IPS-NIHi11 (cell line): ENCODE data around the gene FBXO45.
"Not testable (repeated sequence)": the region's sequence is repeated elsewhere in the genome, so short reads cannot be mapped to it uniquely, and the experiment has no call there.

ENCODE experiments used
- DNase-seq: peaks from one replicate; pipeline ENCODE4 v3.0.0; 2012; ENCODE audit warnings: mixed read lengths, low spot score

FBXO45 gene, protein sequence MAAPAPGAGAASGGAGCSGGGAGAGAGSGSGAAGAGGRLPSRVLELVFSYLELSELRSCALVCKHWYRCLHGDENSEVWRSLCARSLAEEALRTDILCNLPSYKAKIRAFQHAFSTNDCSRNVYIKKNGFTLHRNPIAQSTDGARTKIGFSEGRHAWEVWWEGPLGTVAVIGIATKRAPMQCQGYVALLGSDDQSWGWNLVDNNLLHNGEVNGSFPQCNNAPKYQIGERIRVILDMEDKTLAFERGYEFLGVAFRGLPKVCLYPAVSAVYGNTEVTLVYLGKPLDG

DNA sequence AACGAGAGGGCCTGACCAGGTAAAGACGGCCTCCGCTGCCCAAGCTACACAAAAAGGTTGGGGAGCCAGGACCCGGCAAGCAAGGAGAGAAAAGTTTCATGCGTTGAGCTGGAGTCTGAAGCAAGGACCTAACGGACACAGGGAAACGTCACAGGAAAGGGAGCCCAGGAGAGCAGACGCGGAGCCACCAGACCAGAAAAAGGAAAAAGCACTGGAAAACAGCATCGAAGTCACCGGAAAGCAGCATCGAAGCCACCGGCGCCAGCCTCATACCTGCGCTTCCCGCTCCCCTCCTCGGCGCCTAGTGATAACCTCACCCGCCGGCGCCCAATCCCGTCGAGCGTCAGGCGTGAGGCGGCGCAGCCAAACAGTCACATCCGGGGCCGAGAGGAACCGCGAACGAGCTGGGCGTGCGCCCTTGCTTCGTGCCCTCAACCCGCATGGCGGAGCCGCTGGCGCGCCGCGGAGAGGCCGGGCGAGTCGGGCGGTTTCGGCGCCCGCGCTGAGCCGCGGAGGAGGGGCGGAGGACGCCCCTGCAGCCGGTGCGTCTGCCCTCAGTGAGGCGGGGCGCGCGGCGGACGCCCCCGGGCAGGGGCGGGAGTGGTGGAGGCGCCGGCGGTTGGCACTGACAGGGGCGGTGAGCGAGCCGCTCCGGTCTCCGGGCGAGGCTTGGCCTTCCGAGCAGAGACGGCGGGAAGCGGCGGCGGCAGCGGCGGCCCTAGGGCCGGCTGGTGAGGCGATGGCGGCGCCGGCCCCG lies at the start of gene FBXO45, which contains the start of gene WDR53:
Gene FBXO45, plus strand, starts transcription at position 415 of the 757 bp plus-strand sequence. Its CDS starts 325 bp downstream, at position 740.
Gene WDR53, minus strand, starts transcription at position 309 of the 757 bp plus-strand sequence. CDS start 7,079 bp downstream, outside the sequence.
- DNase-seq, result peak; percentile 99

DNA sequence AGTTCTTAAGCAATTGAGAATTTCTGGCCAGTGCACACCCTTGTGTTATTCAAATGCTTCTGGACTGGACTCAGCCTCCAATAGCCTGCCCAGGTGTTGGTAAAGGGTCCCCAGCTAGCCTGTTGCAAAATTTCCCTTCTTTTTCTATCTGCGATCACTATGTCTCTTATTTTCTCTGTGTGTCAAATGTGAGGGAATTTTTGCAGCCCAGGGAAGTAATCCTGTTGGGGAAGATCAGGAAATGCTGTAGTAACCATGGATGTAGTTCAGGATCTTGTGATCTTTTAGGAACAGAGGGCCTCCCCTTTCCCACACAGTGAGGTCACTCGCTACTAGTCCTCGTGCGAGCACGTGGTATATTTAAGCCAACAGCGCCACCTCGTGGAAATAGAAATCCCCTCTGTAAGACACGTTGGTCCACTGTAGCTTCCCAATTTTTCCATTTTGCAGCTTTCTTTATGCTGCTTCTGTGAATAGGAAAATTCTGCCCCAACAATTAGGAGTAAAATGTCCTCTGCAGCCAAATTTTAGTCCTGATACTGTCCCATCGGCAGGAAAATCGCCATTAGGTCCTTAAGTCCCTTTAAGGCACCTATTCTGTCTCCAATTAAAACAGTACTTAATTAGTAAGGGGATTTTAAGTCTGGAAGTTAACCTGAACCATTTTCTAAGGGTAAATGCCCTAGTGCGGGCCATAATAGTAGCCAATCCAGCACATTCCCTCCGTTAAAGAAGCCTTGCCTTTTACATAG lies 49.3 kb upstream of the FBXO45 start:
- DNase-seq, result peak; percentile 43

DNA sequence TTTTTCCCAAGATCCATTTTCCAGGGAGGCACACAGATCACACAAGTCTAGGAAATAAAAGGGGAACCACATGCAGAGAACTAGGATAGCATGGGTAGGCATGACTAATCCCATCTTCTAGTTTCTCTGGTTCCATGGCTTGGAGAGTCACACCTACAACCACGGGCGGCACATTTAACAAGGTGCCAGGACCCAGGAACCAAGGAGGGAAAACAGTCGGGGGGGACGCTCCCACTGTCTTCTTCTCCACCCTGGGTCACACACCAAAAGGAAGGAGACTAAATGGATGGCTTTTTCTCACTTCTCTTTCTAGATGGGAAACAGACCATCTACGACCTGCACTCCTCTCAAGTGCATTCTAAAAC lies 48.8 kb upstream of the FBXO45 start:
- DNase-seq, result no peak

DNA sequence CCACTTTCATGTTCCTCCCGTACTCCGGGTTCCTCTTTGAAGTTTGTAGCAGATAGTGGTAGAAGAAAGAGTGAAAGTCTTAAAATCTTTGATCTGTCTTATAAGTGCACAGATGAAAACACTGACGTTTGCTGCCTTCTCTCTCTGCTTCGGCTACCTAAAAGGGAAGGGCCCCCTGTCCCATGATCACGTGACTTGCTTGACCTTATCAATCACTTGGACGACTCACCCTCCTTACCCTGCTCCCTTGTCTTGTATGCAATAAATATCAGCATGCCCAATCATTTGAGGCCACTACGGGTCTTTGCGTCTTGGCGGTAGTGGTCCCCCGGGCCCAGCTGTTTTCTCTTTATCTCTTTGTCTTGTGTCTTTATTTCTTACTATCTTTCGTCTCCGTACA lies 47.2 kb upstream of the FBXO45 start:
- DNase-seq, result not testable (repeated sequence)

DNA sequence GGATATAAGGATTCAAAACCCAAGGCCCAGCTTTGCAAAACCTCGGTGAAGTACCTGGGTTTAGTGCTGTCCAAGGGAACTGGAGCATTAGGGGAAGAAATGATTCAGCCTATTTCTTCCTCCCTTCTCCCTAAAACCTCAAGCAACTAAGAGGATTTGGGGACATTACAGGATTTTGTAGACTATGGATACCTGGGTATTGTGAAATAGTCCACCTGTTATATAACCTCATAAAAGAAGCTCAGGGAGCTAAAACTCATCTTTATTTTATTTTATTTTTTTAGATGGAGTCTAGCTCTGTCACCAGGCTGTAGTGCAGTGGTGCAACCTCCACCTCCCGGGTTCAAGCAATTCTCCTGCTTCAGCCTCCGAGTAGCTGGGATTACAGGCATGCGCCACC lies 44.6 kb upstream of the FBXO45 start:
- no peak for DNase-seq

DNA sequence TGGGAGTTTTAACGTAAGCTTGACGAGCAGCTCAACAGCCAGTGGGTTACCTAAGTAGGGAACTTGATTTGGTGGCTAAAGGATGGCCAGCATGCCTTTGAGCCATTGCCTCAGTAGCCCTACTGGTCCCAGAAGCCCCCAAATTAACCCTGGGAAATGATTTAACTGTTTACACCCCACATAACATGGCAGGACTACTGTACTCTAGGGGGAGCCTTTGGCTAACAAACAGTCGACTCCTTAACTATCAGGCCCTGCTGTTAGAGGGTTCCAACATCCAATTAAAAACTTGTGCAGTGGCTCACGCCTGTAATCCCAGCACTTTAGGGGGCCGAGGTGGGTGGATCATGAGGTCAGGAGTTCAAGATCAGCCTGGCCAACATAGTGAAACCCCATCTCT lies 43.9 kb upstream of the FBXO45 start:
- no peak for DNase-seq

DNA sequence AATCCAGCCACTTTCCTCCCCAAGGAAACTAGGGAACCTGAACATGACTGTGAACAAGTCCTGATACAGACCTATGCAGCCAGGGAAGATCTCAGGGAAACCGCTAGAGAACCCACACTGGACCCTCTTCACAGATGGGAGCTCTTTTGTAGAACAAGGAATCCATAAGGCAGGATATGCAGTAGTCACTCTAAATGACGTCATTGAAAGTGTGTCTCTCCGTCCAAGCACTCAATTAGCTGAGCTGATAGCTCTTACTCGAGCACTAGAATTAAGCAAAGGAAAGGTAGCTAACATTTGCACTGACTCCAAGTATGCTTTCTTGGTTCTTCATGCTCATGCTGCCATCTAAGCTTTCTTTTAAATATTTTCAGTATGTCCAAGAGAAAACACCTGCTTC lies 43.3 kb upstream of the FBXO45 start:
- DNase-seq, result no peak

DNA sequence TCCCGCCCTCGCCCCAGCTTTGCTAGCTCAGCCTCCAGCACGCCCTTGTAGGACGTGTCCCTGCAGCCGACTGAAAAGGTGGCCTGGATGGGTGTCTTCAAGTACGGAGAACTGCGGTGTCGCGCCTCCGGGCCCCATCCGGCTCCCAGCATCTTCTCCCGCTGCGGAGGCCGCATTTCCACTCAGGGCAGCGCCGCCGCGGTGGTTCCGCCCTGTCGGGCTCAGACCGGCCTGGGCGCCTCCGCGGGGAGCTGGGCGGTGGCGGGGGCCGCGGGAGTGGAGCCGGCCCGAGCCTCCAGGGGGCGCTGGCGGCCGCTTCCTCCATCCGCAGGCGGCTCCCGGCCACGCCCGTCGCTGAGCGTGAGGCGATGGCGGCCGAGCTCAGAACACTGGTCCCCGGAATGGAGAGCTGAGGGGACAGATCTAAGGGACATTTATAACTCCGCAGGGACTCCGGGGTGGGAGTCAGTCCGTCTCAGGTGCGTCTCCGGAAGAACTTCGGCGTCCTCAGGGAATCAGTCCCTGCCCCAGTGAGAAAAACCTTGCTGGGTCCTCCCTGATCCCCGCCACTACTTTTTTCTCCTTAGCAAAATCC lies 39.7 kb upstream of the FBXO45 start:
- peak; percentile 94 for DNase-seq

DNA sequence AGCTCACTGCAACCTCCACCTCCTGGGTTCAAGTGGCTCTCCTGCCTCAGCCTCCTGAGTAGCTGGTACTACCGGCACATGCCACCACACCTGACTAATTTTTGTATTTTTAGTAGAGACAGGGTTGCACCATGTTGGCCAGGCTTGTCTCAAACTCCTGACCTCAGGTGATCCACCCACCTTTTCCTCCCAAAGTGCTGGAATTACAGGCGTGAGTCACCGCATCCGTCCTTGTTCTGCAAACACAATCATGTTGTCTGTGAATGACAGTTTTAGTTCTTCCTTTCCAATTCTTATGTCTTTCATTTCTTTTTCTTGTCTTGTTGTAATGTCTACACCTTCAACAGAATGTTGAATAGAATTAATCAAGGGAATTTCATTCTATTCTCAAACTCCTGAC lies 37.0 kb upstream of the FBXO45 start:
- no peak for DNase-seq

DNA sequence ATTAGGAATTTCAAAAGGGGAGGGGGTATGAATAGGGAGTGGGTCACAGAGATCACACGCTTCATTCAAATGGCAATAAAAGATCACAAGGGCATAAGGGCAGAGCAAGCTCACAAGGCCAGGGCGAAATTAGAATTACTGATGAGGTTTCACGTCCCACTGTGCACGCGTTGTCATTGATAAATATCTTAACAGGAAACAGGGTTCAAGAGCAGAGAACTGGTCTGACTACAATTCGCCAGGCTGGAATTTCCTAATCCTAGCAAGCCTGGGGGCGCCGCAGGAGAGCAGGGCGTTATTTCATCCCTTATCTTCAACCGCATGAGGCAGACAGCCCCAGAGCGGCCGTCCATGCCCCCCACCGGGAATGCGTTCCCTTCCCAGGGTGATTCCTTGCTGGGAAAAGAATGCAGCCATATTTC lies 35.2 kb upstream of the FBXO45 start:
- peak; percentile 28 for DNase-seq

DNA sequence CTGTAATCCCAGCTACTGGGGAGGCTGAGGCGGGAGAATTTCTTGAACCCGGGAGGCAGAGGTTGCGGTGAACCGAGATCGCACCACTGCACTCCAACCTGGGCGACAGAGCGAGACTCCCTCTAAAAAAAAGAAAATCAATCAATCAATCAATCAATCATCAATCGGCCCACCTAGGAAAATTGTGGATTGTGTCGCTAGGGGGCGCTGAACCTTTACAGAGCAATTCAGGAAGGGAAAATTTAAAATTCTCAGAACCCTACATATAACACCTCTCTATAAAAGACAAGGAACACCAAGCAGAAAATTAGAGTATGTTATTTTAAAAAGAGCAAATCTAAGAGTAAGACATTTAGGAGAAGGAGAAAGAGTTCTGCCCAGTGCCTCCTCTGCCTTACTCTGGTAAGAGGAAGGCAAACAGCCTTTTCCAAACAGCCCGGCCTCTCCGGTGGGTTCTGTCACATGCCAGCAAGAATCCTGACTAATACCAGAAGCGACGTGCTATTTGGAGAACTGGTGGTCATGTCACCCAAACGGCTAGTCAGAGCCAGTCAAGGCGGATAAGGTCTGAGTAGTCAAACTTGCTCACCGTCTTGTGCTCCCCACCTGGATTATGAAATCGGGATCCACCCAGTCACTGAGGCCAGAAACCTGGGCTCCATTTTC lies 31.0 kb upstream of the FBXO45 start:
- peak; percentile 42 for DNase-seq

DNA sequence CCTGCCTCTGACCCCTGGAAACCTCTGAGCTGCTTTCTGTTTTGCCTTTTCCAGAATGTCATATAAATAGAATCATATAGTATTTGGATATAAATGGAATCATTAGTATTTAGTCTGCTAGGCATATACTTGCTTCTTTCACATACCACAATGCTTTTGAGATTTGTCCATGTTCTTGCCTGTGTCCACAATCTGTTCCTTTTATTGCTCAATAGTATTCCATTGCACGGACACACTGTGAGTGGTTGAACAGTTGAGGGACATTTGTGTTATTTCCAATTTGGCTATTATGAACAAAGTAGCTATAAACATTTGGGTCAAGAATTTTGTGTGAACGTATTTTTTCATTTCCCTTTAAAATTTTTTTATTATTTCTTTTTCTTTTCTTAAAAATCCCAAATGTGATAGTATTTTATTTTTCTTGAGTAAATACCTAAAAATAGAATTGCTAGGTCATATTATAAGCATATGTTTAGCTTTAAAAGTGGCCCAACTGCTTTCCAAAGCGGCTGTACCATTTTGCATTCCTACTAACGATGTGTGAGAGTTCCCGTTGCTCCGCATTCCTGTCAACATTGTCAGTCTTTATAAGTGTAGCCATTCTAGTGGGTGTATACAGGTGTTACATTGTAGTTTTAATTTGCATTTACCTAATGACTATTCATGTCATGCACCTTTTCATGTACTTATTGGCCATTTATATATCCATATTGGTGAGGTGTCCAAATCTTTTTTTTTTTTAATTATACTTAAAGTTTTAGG lies 26.6 kb upstream of the FBXO45 start:
- DNase-seq, result no peak

DNA sequence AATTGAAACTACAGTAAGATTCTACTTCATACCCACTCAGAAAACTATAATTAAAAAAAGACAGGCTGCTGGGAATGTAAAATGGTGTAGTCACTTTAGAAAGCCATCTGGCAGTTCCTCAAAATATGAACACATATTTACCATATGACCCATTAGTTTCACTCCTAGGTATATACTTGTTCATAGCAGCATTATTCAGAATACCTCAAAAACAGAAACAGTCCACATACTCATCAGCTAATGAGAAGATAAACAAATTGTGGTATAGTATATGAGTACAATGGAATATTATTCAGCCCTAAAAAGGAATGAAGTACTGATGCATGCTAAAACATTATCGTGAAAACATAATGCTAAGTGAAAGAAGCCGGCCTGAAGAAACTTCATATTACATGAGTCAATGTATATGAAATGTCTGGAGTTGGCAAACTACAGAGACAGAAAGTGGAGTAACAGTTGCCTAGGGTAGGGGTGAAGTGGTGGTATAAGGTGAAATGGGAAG lies 23.9 kb upstream of the FBXO45 start:
- no peak for DNase-seq

DNA sequence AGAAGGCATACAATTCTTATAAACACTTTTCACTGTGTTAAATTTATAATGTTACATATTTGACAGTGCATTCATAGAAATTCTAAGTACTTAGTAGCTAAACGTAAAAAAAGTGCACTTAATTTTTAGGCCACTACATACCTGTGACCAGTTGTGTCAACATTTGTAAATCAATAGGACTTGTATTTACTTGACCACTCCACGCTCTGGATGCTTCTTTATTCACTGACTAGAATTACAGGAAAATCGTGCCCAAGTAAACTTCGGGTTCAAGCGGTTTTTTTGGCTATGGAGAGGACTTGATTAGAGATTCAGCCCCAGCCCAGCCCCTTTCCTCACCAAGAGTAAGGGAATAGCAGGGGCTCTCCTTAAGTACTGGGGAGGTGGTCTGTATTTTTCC lies 21.9 kb upstream of the FBXO45 start:
- no peak for DNase-seq

DNA sequence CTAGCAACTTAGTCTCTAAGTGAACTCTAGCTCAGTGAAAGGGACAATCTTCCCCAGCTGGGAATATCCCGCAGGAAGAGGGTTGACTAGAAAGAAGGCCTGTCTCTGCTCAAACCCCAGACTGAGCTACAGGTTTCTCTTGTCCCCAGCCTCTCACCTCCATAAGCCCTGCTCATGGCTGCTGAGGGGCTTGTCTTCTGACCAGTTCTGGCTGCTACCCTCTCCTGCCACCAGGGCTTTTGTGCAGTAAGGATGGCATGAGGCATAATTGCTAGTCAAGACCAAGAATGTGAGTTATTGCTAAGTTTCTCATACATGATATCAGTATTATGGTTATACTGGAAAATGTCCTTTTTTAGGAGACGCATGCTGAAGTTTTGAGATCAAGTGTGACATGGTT lies 21.4 kb upstream of the FBXO45 start:
- no peak for DNase-seq

DNA sequence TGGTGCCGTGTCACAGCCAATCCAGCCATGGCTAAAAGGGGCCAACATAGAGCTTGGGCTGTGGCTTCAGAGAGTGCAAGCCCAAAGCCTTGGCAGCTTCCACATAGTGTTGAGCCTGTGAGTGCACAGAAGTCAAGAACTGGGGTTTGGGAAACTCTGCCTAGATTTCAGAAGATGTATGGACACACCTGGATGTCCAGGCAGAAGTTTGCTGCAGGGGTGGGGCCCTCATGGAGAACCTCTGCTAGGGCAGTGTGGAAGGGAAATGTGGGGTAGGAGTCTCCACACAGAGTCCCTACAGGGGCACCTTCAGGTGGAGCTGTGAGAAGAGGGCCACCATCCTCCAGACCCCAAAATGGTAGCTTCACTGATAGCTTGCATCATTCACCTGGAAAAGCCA lies 19.1 kb upstream of the FBXO45 start:
- not testable (repeated sequence) for DNase-seq

DNA sequence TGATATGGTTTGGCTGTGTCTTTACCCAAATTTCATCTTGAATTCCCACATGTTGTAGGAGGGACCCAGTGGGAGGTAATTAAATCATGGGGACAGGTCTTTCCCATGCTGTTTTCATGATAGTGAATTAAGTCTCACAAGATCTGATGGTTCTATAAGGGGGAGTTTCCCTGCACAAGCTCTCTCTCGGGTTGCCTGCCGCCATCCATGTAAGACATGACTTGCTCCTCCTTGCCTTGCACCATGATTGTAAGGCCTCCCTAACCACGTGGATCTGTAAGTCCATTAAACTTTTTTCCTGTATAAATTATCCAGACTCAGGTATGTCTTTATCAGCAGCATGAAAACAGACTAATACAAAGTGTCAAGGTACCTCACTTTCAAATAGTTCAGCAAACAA lies 18.3 kb upstream of the FBXO45 start:
- not testable (repeated sequence) for DNase-seq

DNA sequence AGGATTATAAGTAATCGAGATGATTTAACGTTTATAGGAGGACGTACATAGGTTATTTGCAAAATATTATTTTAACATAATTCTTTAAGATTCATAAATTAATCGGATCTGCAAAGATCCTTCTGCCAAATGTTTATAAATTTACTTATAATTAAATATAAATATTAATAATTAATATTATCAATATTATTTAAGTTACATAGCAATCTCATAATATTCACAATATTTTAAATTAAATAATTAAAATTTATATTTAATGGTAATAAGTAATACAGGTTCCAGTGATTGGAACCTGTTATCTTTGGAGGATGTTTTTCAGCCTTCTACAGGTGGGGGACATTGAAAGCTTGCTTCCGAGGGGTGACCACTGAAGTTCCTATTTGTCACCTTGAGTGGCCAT lies 16.2 kb upstream of the FBXO45 start:
- no peak for DNase-seq

DNA sequence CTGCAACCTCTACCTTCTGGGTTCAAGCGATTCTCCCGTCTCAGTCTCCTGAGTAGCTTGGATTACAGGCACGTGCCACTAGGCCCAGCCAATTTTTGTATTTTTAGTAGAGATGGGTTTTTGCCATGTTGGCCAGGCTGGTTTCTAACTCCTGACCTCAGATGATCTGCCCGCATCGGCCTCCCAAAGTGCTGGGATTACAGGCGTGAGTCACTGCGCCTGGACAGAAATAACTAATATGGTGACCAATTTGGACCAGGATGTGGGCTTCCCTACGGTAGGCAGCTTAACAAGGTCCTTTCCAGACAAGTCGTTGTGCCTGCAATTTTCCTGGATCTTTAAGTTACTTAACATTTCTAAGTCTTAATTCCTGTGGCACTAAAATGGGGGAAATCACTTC lies 14.9 kb upstream of the FBXO45 start:
- DNase-seq, result no peak

DNA sequence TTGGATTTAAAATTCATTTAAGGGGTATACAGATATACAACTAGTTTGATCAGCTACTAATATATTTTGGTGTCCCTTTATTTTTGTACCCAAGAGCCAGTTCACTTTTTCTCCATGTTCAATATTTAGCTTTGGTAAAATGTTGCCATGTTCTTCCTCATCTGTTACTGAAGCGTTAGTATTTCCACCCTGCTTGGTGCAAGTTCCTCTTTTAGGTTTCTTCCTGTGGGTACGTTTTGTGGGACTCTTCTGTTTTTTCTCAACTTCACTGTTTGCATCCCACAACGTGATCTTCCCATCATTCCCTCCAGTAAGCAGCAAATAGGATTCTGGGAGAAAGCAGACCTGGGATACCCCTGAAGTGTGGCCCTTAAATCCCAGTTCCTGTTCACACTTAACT lies 14.3 kb upstream of the FBXO45 start:
- no peak for DNase-seq

DNA sequence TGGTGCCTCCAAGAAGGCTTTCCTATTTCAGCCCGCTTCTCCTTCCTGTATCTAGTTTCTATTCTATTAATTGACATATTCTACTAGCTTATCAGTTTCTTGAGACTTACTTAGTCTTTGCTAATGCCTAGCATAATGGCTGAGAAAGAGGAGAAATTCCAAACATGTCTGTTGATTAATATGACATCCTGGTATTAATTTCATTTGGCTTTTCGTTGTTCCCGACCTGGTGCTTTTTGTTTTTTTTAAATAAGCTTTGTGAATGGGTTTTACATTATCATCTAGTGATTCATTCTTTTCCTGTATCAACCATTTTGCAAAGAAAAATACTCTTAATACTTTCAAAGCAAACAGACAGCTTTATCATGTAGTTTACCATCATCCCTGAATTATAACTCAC lies 13.2 kb upstream of the FBXO45 start:
- no peak for DNase-seq
